B cell (primary cell): ENCODE results near the gene CDK11A.
"Not testable (repeated sequence)": the region's sequence is repeated elsewhere in the genome, so short reads cannot be mapped to it uniquely, and the experiment has no call there.

Experiments
- EZH2 ChIP-seq: IDR thresholded peaks from 2 replicates; pipeline ENCODE4 v1.6.1; 2012; ENCODE audit warnings: borderline replicate concordance, low read depth, mild to moderate bottlenecking, moderate library complexity, low read length; ENCODE audit not compliant: insufficient read depth, poor library complexity, severe bottlenecking
- TF ChIP-seq, protein P1 (sequence below): fragments of 200-600 bp; IDR thresholded peaks from one replicate; pipeline ENCODE4 v1.8.0; 2022; ENCODE audit warnings: antibody characterized with exemption, mild to moderate bottlenecking

DNA sequence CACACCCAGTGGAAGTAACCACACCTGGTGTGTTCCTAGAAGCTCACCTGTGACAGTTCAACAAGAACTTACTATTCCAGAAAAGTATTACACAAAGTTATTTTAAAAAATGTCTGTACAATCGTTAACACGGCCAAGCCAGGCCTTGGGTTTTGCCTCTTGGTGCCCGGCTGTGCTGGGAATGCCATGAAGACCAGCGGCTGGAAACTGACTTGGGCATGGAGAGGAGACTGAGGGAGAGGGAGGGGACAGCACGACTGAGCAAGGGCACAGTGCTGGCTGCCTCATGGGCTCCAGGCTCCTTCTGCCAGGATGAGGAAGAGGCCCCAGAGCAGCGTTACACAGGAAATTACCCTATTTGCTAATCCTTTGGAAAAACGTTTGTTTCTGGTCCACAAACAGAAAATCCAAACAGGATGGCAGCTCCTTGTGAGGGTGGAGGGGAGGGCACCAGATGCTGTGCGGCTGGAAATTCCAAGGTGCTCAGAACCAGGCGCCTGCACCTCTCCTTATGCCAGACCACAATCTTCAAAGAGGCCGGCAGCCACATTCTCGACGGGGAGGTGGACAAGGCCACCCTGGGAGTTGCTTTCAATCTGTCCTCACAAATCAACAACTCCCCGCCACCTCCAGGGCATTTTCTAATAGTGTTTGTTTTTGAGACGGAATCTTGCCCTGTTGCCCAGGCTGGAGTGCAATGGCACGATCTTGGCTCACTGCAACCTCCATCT is 61.2 kb downstream of the CDK11A start:
- TF ChIP-seq, protein P1, sequence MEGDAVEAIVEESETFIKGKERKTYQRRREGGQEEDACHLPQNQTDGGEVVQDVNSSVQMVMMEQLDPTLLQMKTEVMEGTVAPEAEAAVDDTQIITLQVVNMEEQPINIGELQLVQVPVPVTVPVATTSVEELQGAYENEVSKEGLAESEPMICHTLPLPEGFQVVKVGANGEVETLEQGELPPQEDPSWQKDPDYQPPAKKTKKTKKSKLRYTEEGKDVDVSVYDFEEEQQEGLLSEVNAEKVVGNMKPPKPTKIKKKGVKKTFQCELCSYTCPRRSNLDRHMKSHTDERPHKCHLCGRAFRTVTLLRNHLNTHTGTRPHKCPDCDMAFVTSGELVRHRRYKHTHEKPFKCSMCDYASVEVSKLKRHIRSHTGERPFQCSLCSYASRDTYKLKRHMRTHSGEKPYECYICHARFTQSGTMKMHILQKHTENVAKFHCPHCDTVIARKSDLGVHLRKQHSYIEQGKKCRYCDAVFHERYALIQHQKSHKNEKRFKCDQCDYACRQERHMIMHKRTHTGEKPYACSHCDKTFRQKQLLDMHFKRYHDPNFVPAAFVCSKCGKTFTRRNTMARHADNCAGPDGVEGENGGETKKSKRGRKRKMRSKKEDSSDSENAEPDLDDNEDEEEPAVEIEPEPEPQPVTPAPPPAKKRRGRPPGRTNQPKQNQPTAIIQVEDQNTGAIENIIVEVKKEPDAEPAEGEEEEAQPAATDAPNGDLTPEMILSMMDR = not testable (repeated sequence)
- TF ChIP-seq EZH2 = not testable (repeated sequence)
